ENCODE data around the gene ACP3. TPM values are rescaled to one million over a fixed set of nuclear protein-coding genes. Genes with fewer than 3 reads are reported as not detected.

The ACP3 gene, protein sequence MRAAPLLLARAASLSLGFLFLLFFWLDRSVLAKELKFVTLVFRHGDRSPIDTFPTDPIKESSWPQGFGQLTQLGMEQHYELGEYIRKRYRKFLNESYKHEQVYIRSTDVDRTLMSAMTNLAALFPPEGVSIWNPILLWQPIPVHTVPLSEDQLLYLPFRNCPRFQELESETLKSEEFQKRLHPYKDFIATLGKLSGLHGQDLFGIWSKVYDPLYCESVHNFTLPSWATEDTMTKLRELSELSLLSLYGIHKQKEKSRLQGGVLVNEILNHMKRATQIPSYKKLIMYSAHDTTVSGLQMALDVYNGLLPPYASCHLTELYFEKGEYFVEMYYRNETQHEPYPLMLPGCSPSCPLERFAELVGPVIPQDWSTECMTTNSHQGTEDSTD
- total RNA-seq (2016; rRNA removed; fragmentation: Illumina TruSeq; extraction: Trizol) (not detected in 2 replicates), polyA plus RNA-seq (2011; rRNA removed) (not detected in 2 replicates), polyA minus RNA-seq (2011; rRNA and poly(A)+ RNA removed; ENCODE audit: low replicate concordance) (9.4 TPM in 1 of 2 replicates, not detected in the other), Bru-seq, nascent RNA (not detected), BruChase-seq, experiment 1, labeled RNA remaining after a 6-hour chase (not detected), BruChase-seq, experiment 2, labeled RNA remaining after a 2-hour chase (not detected)
- not detected in 2 replicates for total RNA-seq (2016; cell fraction: cytosol; rRNA removed; fragmentation: Illumina TruSeq; extraction: Trizol; ENCODE audit: low read depth)
- total RNA-seq (2016; cell fraction: insoluble cytoplasmic fraction; rRNA removed; fragmentation: Illumina TruSeq; extraction: Trizol) = not detected in 2 replicates
- total RNA-seq (2016; cell fraction: membrane; rRNA removed; fragmentation: Illumina TruSeq; extraction: Trizol) = not detected in 2 replicates
- total RNA-seq (2016; cell fraction: nucleus; rRNA removed; fragmentation: Illumina TruSeq; extraction: Trizol) = not detected in 2 replicates
- polyA plus RNA-seq (2011; cell fraction: cytosol; rRNA removed) = not detected in 2 replicates
- polyA plus RNA-seq (2011; cell fraction: nucleus; rRNA removed) = not detected in 2 replicates
- polyA plus RNA-seq (2012) = not detected in 2 replicates
- not detected in 2 replicates for polyA plus RNA-seq (2016; cell fraction: cytosol; fragmentation: Illumina TruSeq; extraction: Trizol; ENCODE audit: low read depth)
- not detected in 2 replicates for polyA plus RNA-seq (2016; cell fraction: insoluble cytoplasmic fraction; fragmentation: Illumina TruSeq; extraction: Trizol; ENCODE audit: low read depth)
- not detected in 2 replicates for polyA plus RNA-seq (2016; cell fraction: membrane; fragmentation: Illumina TruSeq; extraction: Trizol; ENCODE audit: low read depth)
- polyA plus RNA-seq (2016; cell fraction: nucleus; fragmentation: Illumina TruSeq; extraction: Trizol; ENCODE audit: insufficient read depth, low read depth) = not detected in 2 replicates
- not detected in 2 replicates for polyA minus RNA-seq (2011; cell fraction: cytosol; rRNA and poly(A)+ RNA removed)
- polyA minus RNA-seq (2011; cell fraction: nucleus; rRNA and poly(A)+ RNA removed) = not detected in 2 replicates
- long read RNA-seq, experiment 1 = 0 reads
- long read RNA-seq, experiment 2 = 0 reads

DNA sequence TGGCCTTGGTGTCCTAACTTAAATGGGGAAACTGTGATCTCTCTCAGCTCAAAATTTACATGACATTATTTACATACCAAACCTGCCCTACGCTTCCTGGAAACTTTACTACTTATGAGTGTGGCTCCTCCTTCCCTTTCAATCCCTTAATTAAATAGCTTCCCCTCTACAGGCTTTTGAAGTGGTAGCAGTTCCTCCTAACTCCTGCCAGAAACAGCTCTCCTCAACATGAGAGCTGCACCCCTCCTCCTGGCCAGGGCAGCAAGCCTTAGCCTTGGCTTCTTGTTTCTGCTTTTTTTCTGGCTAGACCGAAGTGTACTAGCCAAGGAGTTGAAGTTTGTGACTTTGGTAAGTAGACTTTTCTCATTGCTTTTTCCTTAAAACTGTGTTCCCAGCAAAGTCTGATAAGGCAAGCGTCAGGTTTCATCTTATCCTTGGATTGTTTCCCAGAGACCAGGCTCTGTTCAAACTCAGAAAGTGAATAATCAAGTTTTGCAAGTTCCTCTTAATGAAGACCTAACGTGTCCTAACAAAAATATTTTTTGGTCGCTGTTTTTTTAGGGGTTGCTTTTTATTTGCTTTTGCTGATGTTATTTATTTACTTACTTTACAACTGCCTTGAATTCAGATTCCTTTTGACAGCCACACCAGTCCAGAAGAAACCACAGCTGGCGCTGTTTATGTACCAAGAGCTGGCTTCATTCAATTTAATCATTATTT, at the start of gene ACP3:
Gene ACP3 (plus strand): TSS at position 179 of the 720 bp plus-strand sequence. CDS start 50 bp downstream, at position 229.
- DNase-seq (ENCODE audit: low spot score) = no peak
- H3K27me3 ChIP-seq (ENCODE audit: control insufficient read depth in 1 of 2, insufficient read depth in 2 of 2, low read length in 2 of 2) = no peaks in the 10 kb centered on the region
- BruUV-seq (replicated peaks) = no TSS peak
- H3K9ac ChIP-seq (ENCODE audit: insufficient read depth, low read depth, low read length) = no peak within 1 kb of the TSS
- no peak within 1 kb of the TSS for H2AFZ ChIP-seq (ENCODE audit: low read length)
- POLR2A ChIA-PET = no interaction called here
- 11% methylated on average over 6 of the region's 6 CpGs for WGBS (ENCODE audit: low lambda C conversion rate)
- H3K9me3 ChIP-seq (ENCODE audit: low read length) = no peaks in the 10 kb centered on the region
- no peak within 1 kb of the TSS for H3K4me2 ChIP-seq (ENCODE audit: low read depth, low read length)
- FAIRE-seq = no peak
- H3K79me2 ChIP-seq (ENCODE audit: insufficient read depth, low read length) = no peaks in the 10 kb centered on the region
- H4K20me1 ChIP-seq (ENCODE audit: insufficient read depth, low read length) = no peaks in the 10 kb centered on the region
- H3K27ac ChIP-seq (ENCODE audit: extremely low read length, insufficient read depth, low read length) = no peak within 1 kb of the TSS
- no peaks in the 10 kb centered on the region for H3K4me1 ChIP-seq (ENCODE audit: insufficient read depth, low read length)
- ATAC-seq = no peak
- CTCF ChIA-PET (ENCODE audit: low intra/inter-chr PET ratio, low total read pairs) = no interaction called here
- H3K4me3 ChIP-seq (replicated peaks in 1 of 3; ENCODE audit: insufficient read depth in 1 of 3, low read depth in 2 of 3, low read length in 3 of 3) = no peak within 1 kb of the TSS
- intact Hi-C loops (cut with micrococcal nuclease; ENCODE audit: unreplicated experiment) = no loop called here
- no peak for TF ChIP-seq MTA3 (CRISPR knock-in tag; IDR thresholded peaks at IDR 0.05)
- no peak for TF ChIP-seq HNF4A (CRISPR knock-in tag; IDR thresholded peaks at IDR 0.05)
- no peak for TF ChIP-seq ZNF709 (CRISPR knock-in tag; IDR thresholded peaks at IDR 0.05)
- in situ Hi-C loops (cut with HindIII; ENCODE audit: extremely low pct_ligation_motif_present, low pct_unique_long_range_greater_than_20kb) = no loop called here
- no peaks in the 10 kb centered on the region for H3K36me3 ChIP-seq (replicated peaks in 1 of 2; ENCODE audit: control insufficient read depth in 1 of 2, insufficient read depth in 2 of 2, low read length in 2 of 2)

All from HepG2 (cell line).